ENCODE results near the gene SMAD7.

Gene SMAD7

DNA sequence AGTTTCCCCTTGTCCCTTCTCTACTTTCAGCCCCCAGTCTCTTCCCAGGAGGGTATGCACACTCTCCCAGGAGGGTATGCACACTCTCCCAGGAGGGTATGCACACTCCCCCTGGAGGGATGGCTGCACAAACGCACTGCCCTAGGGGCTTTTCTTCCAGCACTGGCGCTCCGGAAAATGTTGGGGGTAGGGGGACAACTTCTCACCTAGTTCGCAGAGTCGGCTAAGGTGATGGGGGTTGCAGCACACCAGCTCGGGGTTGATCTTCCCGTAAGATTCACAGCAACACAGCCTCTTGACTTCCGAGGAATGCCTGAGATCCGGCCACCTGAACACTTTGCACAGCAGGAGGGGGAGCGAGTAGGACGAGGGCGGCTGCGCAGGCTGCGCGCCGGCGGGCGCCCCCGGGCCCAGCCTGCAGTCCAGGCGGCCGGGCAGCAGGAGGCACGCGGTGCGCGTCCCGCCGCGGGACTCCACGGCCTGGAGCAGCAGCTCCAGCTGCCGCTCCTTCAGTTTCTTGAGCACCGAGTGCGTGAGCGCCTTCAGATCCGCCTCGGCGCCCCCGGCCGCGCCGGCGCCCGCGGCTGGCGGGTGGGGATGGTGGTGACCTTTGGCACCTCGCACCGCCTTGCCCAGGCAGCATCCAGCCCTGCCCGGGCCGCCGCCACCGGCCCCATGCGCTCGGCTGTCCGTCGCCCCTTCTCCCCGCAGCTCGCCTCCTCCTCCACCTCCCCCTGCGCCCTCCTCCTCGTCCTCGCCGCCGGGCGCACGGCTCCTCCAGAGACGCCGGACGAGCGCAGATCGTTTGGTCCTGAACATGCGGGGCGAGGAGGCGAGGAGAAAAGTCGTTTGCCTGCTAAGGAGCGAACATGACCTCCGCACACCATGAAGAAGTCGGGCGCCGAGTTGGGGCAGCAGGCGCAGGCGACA, 894 bp downstream of the SMAD7 start:
- no peak for TF ChIP-seq GATA3 (IDR thresholded peaks at IDR 0.05; ENCODE audit: low read depth, low read length)
- TF ChIP-seq GATA2 (IDR thresholded peaks at IDR 0.05; ENCODE audit: low read depth, low read length): no peak

DNA sequence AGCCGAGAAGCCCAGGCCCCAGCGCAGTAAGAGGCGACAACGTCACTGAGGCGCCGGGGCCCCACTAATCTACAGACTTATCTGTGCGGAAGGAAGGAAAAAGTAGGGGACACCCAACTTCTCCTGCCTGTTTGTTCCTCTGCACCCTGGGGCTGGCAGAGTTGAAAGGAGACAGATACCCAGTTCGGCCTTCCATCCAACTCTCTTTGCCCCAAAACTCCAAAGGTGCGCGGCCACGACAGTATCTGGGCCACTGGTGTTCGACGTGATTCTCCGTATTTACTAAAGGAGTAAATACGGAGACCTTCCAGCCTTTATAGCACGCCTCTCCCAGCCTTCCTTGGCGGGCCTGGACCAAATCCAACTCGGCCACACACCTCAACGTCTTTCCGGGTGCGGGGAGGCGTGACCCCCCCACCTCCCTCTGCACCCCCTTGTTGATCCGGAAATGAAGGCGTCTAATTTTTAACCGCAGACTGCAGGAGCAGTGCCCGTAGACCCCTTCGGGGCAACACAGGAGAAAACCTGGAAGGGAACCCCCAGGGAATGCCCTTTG, 1.6 kb downstream of the SMAD7 start:
- TF ChIP-seq GATA3 (IDR thresholded peaks at IDR 0.05; ENCODE audit: low read depth, low read length): no peak
- TF ChIP-seq GATA2 (IDR thresholded peaks at IDR 0.05; ENCODE audit: low read depth, low read length): no peak

DNA sequence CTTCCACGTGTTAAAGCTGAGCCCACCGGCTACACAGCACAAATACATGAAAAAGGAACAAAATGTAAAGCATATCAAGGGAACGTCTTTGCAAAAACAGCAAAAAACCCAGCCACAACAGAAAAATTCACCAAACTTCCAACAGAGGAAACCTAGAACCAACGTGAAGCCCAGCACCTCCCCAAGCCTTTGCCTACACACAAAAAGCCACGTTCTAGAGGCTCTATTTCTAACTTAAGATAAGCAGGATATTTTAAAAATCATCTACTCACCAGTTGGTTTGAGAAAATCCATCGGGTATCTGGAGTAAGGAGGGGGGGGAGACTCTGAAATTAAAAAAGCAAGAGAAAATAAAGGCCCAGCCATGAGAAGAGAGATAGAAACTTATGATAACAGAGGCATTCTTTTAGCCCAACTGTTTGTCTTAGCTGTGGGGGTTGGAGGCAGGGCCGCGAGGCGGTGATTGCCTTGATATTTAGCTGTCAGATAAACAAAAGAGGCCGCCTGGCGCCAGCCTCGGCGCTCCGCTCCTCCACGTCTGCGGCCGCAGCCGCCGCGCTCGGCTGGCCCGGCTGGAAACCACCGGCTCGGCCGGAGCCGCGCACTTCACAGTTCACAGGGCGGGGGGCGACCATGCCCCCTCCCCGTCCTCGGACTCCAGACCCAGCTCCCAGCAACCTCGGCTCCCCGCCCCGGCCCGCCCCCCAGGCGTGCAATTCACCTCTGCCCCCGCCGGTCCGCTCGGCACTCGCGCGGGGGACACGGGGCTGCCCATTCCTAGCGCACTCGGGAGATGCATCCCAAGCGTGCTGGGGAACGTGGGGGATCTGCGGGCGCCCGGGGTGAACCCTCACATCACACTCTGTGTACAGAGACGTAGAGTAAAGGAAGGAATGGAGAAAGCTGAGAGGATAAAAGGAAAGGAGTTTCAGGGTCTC, 2.4 kb downstream of the SMAD7 start:
- TF ChIP-seq GATA3 (IDR thresholded peaks at IDR 0.05; ENCODE audit: low read depth, low read length) (no peak), GATA2 (IDR thresholded peaks at IDR 0.05; ENCODE audit: low read depth, low read length) (peak; percentile 68)

DNA sequence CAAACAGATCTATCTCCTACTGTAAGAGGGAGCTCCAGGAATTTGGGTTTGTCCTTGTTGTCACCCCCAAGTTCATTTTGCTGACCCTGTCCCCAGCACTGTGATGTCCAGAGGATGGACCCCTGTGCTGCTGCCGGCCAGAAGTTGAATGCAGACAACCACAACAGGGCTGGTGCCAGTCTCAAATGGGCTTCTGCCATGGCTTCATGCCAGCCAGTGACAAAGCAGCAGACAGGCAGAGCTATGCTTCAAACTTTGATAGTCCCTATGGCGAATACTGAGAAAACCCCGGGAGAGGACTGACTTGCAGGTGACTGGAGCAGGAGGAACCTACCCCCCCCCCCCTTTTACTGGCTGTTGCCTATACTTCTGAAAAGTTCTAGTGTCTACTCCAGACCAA, 3.2 kb downstream of the SMAD7 start:
- TF ChIP-seq GATA2 (IDR thresholded peaks at IDR 0.05; ENCODE audit: low read depth, low read length) (no peak), GATA3 (IDR thresholded peaks at IDR 0.05; ENCODE audit: low read depth, low read length) (no peak)

DNA sequence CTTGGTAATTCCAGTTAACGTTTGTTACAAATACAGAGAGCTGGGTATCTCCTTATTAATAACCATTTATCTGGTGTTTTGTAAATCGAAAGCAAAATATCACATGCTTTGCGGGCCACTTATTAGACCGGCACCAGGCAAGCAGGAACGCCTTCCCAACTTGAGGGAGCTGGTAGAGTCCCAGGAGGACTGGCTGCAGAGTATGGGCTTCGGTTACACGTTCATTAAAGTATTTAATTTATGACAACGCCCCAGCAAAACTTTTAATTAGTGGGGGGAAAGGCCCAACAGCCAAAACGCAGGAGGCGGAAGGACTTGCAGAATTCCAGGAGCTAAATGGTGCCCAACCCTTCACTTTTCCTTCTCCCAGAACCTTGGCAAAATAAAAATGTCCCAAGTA, 3.7 kb downstream of the SMAD7 start:
- TF ChIP-seq GATA2 (IDR thresholded peaks at IDR 0.05; ENCODE audit: low read depth, low read length) (no peak), GATA3 (IDR thresholded peaks at IDR 0.05; ENCODE audit: low read depth, low read length) (no peak)

DNA sequence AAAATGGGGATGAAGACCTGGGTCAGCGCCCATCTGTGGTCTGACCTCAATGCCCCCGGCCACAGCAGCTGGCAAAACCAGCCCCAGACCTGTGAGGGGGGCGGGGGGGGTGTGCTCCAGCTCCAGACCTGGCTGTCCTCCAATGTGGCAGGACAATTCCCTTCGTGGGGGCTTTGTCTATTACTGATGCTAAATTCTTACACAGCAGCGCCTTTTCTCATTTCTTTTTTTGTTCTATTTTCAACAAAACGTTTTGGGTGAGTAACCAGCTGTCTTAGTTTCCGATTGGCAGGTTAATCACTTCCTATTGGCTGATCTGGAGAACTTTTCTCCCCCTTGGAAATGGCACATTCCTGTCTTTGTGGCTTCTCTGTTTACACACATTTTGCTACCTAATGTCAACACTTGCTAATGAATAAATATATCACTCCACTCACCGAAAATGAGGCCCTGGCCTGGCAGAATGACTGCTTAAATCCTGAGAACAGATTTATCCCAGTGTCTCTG, 4.4 kb downstream of the SMAD7 start:
- no peak for TF ChIP-seq GATA3 (IDR thresholded peaks at IDR 0.05; ENCODE audit: low read depth, low read length)
- no peak for TF ChIP-seq GATA2 (IDR thresholded peaks at IDR 0.05; ENCODE audit: low read depth, low read length)

DNA sequence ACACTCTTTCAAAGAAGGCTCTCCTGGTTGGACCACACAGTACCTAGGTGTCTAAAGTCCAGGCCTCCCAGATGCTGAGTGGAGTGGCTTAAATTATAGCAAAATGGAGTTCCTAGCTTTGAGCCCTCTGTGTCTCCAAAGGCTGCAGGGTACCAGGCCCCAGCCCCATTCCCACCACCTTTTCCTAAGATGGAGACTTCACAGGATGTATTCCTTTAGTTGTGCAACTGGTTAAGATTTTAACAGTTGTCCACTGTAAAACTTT, 4.9 kb downstream of the SMAD7 start:
- no peak for TF ChIP-seq GATA3 (IDR thresholded peaks at IDR 0.05; ENCODE audit: low read depth, low read length)
- TF ChIP-seq GATA2 (IDR thresholded peaks at IDR 0.05; ENCODE audit: low read depth, low read length): no peak

DNA sequence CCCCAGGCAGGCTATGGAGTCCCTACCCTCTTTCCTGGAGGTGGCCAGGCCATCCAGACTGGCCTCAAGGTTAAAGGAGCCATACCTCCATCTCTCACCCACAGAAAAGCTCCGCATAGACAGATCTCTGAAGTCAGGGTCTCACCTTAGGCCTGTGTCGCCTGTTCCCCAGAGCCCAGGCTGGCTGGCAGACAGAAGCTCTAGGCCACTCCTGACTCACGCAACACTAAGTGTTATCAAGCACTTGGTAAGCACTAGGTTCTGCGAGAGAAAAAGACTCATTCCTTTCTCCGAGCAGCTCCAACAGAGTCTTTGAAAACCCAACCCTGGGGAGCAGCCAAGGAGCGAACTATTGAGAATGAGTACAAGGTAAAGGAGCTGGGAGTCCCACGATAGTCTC, 6.1 kb downstream of the SMAD7 start:
- no peak for TF ChIP-seq GATA2 (IDR thresholded peaks at IDR 0.05; ENCODE audit: low read depth, low read length)
- TF ChIP-seq GATA3 (IDR thresholded peaks at IDR 0.05; ENCODE audit: low read depth, low read length): no peak

DNA sequence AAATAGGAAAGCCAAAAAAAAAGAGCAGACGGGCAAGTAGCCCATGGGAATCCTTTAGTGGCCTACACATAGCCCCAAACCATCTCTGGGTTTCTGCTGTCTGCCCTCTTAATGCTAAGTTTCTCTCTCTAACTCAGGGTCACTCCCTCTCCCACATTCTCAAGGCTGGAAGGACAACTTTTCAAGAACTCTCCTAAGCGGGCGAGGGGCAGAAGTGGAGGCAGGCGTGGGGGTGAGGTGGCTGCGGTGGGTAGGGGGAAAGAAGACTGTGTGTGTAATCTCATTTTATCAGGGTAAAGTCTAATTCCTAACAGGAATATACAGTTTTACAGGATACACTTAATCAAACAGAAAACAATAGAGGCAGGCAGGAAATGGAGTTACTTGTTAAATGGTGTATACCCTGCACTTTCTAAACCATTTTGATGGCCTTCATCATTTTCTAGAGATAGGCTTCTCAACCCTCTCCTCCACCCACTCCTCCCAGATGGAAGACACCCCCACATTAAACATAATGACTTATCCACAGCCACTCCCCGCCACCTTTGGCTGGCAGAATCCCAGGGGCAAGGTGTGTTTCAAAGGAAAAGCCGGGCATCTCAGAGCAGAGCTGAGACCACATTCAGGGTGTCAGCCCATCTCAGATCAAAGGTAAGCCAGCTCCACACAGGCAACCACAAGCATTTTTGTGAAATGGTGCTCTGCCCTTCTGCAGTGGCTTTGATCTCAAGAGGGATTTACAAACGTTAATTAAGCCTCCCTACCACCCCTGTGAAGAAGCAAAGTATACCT, 6.8 kb downstream of the SMAD7 start:
- TF ChIP-seq GATA2 (IDR thresholded peaks at IDR 0.05; ENCODE audit: low read depth, low read length): no peak

DNA sequence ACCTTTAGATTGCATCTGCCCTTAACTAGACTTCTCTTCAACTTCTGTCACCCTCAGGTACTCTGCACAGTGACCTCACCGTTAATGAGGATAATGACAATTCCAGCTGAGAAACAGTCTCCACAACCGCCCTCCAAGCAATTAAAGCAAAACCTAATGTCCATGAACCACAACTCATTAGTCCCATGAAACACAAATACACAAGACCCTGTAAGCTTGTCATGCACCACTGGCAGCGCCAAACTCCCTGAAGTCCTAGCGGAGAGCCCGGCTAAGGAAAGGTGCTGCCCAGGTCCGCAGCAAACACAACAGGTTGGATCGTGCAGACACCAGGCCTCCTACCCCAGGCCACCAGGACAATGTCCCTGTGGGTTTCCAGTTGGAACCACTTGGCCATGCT, 7.4 kb downstream of the SMAD7 start:
- TF ChIP-seq GATA3 (IDR thresholded peaks at IDR 0.05; ENCODE audit: low read depth, low read length): no peak
- no peak for TF ChIP-seq GATA2 (IDR thresholded peaks at IDR 0.05; ENCODE audit: low read depth, low read length)

DNA sequence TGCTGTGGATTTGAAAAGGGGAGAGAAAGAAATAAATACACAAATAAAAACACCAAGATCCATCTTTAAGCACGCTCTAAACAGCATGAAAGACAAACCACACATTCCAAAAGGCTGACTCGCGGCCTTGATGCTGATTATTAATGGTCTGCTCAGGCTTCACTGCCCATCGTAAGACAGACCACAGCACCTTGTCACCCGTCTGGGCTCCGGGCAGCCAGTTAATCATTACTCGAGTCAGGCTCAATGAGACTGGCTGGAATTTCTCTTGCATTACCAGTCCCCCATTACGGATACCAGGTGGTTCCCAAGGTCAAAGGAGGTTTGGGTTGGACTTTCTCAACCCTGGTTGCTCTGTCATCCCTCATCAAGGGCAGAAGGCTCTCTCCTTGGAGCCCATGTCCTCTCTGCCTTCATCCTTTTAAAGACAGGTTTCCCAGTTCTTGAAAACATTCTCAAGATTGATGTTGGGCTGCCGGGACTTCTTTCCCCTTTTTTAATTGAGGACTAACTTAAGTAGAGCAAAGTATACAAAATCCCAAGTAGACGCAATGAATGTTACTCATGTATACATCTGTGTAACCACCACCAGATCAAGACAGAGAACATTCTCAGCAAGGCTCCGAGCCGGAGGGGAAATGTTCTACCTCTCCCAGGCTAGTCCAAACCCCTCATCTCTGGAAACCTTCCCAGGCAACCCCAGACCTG, 8.1 kb downstream of the SMAD7 start:
- TF ChIP-seq GATA3 (IDR thresholded peaks at IDR 0.05; ENCODE audit: low read depth, low read length): no peak
- no peak for TF ChIP-seq GATA2 (IDR thresholded peaks at IDR 0.05; ENCODE audit: low read depth, low read length)

DNA sequence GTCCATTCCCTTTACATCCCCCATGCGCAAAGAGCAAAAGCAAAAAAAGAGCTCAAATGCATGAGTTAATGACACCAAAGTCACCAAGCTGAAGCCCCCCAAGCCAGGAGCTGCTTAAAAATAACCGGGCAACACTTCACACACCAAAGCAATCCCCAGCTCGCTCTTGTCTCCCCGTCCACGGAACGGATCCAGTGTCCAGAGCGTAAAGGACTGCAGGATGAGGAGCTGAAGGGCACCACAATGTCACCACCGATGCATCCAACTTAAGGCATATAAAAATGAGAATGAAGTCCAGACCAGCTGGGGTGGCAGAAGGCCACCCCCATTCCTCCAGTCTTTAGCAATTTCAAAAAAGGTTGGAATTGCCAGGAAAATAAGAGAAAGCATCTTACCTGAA, 8.7 kb downstream of the SMAD7 start:
- TF ChIP-seq GATA2 (IDR thresholded peaks at IDR 0.05; ENCODE audit: low read depth, low read length): no peak
- no peak for TF ChIP-seq GATA3 (IDR thresholded peaks at IDR 0.05; ENCODE audit: low read depth, low read length)

DNA sequence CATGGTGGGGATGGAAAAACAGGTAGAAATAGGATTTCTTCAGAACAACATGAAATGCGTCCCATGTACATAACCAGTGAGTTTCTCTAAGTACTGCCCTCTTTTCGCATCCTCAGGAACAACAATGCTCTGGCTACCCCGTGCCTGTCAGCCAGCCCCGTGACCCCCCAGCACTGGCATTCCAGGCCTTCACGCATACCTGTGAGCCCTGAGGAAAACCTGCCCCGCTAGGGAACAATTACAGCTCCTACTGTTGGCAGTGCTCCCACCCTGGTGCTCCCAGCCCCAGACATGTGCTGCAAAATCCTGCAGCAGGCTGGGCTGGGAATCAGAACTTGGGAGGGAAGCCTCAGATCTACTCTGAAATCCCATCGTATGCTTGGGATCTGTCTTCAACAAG, 9.1 kb downstream of the SMAD7 start:
- TF ChIP-seq GATA3 (IDR thresholded peaks at IDR 0.05; ENCODE audit: low read depth, low read length) (no peak), GATA2 (IDR thresholded peaks at IDR 0.05; ENCODE audit: low read depth, low read length) (no peak)
